HEK293 (cell line): ENCODE results near the gene MMP14.

Source experiments
- EGR2 ChIP-seq: fragments of 450-650 bp; formaldehyde crosslinking; IDR thresholded peaks from 2 replicates; pipeline ENCODE4 v1.5.1; 2016; ENCODE audit warnings: low read depth, missing biosample characterization, missing genetic modification characterization
- GLIS1 ChIP-seq: fragments of 450-650 bp; formaldehyde crosslinking; IDR thresholded peaks from 2 replicates; pipeline ENCODE4 v1.5.1; 2016; ENCODE audit warnings: missing biosample characterization, missing genetic modification characterization
- MYNN ChIP-seq: fragments of 450-650 bp; formaldehyde crosslinking; IDR thresholded peaks from 2 replicates; pipeline ENCODE4 v1.5.1; 2016; ENCODE audit warnings: missing biosample characterization, missing genetic modification characterization, borderline replicate concordance
- PATZ1 ChIP-seq: fragments of 450-650 bp; formaldehyde crosslinking; IDR thresholded peaks from 2 replicates; pipeline ENCODE4 v1.5.1; 2016; ENCODE audit warnings: missing biosample characterization, missing genetic modification characterization
- SP2 ChIP-seq: fragments of 450-650 bp; formaldehyde crosslinking; IDR thresholded peaks from 2 replicates; pipeline ENCODE4 v1.5.1; 2016; ENCODE audit warnings: missing biosample characterization, missing genetic modification characterization
- SP7 ChIP-seq: fragments of 450-650 bp; formaldehyde crosslinking; IDR thresholded peaks from 2 replicates; pipeline ENCODE4 v1.5.1; 2016; ENCODE audit warnings: missing biosample characterization, missing genetic modification characterization
- WT1 ChIP-seq: fragments of 450-650 bp; formaldehyde crosslinking; IDR thresholded peaks from 2 replicates; pipeline ENCODE4 v1.5.1; 2016; ENCODE audit warnings: missing biosample characterization, missing genetic modification characterization
- ZBTB20 ChIP-seq: fragments of 450-650 bp; formaldehyde crosslinking; IDR thresholded peaks from 2 replicates; pipeline ENCODE4 v1.5.1; 2016; ENCODE audit warnings: missing biosample characterization, missing genetic modification characterization
- ZBTB48 ChIP-seq: fragments of 450-650 bp; formaldehyde crosslinking; IDR thresholded peaks from 2 replicates; pipeline ENCODE4 v1.5.1; 2016; ENCODE audit warnings: missing biosample characterization, missing genetic modification characterization
- ZBTB7A ChIP-seq: fragments of 450-650 bp; formaldehyde crosslinking; IDR thresholded peaks from 2 replicates; pipeline ENCODE4 v1.5.1; 2016; ENCODE audit warnings: low read depth, missing biosample characterization, missing genetic modification characterization
- ZFHX2 ChIP-seq: fragments of 450-650 bp; formaldehyde crosslinking; conservative IDR thresholded peaks from 2 replicates; pipeline ENCODE4 v1.5.1; 2016; ENCODE audit warnings: missing biosample characterization, missing genetic modification characterization
- ZIC2 ChIP-seq: fragments of 450-650 bp; formaldehyde crosslinking; IDR thresholded peaks from 2 replicates; pipeline ENCODE4 v1.5.1; 2016; ENCODE audit warnings: missing biosample characterization, missing genetic modification characterization
- ZNF114 ChIP-seq: fragments of 450-650 bp; formaldehyde crosslinking; IDR thresholded peaks from 2 replicates; pipeline ENCODE4 v1.5.0; 2017; ENCODE audit warnings: missing biosample characterization, missing genetic modification characterization
- ZNF248 ChIP-seq: fragments of 450-650 bp; formaldehyde crosslinking; IDR thresholded peaks from 2 replicates; pipeline ENCODE4 v1.5.1; 2017; ENCODE audit warnings: missing biosample characterization, missing genetic modification characterization
- ZNF341 ChIP-seq: fragments of 450-650 bp; formaldehyde crosslinking; IDR thresholded peaks from 2 replicates; pipeline ENCODE4; 2016; ENCODE audit warnings: low read depth, missing biosample characterization, missing genetic modification characterization
- ZNF398 ChIP-seq: fragments of 450-650 bp; formaldehyde crosslinking; IDR thresholded peaks from 2 replicates; pipeline ENCODE4 v1.5.1; 2017; ENCODE audit warnings: missing biosample characterization, missing genetic modification characterization
- ZNF404 ChIP-seq: fragments of 450-650 bp; formaldehyde crosslinking; IDR thresholded peaks from 2 replicates; pipeline ENCODE4 v1.5.1; 2017; ENCODE audit warnings: missing biosample characterization, missing genetic modification characterization
- ZNF544 ChIP-seq: fragments of 450-650 bp; formaldehyde crosslinking; IDR thresholded peaks from 2 replicates; pipeline ENCODE4 v1.5.0; 2017; ENCODE audit warnings: missing biosample characterization, missing genetic modification characterization
- ZNF561 ChIP-seq: fragments of 450-650 bp; IDR thresholded peaks from 2 replicates; pipeline ENCODE4 v1.5.1; 2018; ENCODE audit warnings: missing biosample characterization, missing genetic modification characterization, borderline replicate concordance
- ZNF580 ChIP-seq: fragments of 450-650 bp; formaldehyde crosslinking; IDR thresholded peaks from 2 replicates; pipeline ENCODE4 v1.5.1; 2016; ENCODE audit warnings: missing biosample characterization, missing genetic modification characterization
- ZNF664 ChIP-seq: fragments of 450-650 bp; formaldehyde crosslinking; IDR thresholded peaks from 2 replicates; pipeline ENCODE4 v1.5.1; 2016; ENCODE audit warnings: missing biosample characterization, missing genetic modification characterization
- ZNF677 ChIP-seq: fragments of 450-650 bp; IDR thresholded peaks from 2 replicates; pipeline ENCODE4 v1.5.0; 2018; ENCODE audit warnings: missing biosample characterization, mild to moderate bottlenecking, missing genetic modification characterization, moderate library complexity
- ZNF692 ChIP-seq: fragments of 450-650 bp; formaldehyde crosslinking; IDR thresholded peaks from 2 replicates; pipeline ENCODE4 v1.5.1; 2016; ENCODE audit warnings: missing biosample characterization, missing genetic modification characterization
- ZNF701 ChIP-seq: fragments of 450-650 bp; formaldehyde crosslinking; IDR thresholded peaks from 2 replicates; pipeline ENCODE4 v1.5.1; 2016; ENCODE audit warnings: missing biosample characterization, missing genetic modification characterization
- ZNF843 ChIP-seq: fragments of 450-650 bp; formaldehyde crosslinking; IDR thresholded peaks from 2 replicates; pipeline ENCODE4 v1.5.1; 2016; ENCODE audit warnings: missing biosample characterization, missing genetic modification characterization
- TF ChIP-seq, protein P1 (sequence below): fragments of 450-650 bp; formaldehyde crosslinking; IDR thresholded peaks from 2 replicates; pipeline ENCODE4 v1.5.1; 2016; ENCODE audit warnings: missing biosample characterization, missing genetic modification characterization

Gene MMP14

GRCh38 chr14:22883173-22883976 is 47.0 kb downstream of the MMP14 start, which contains the start of gene REM2 (continued):
- TF ChIP-seq ZNF248 (no peak), ZBTB20 (tag by site-specific recombination) (peak; percentile 50), MYNN (no peak), ZNF561 (no peak), ZNF341 (tag by site-specific recombination) (peak; percentile 35; the same call in 1 of the 2 replicates), ZNF843 (tag by site-specific recombination) (no peak), ZNF677 (no peak), GLIS1 (tag by site-specific recombination) (peak; percentile 51), ZNF544 (tag by site-specific recombination) (no peak), ZIC2 (peak; percentile 35; the same call in 1 of the 2 replicates), ZNF701 (tag by site-specific recombination) (no peak), ZBTB48 (tag by site-specific recombination) (peak; percentile 76; the same call in 1 of the 2 replicates), ZBTB7A (tag by site-specific recombination) (no peak), ZNF114 (tag by site-specific recombination) (no peak), EGR2 (peak; percentile 99), ZNF692 (tag by site-specific recombination) (peak; percentile 67; the same call in 1 of the 2 replicates), WT1 (tag by site-specific recombination) (no peak), SP7 (tag by site-specific recombination) (peak; percentile 57), ZNF580 (no peak), ZNF398 (tag by site-specific recombination) (peak; percentile 94), ZNF664 (tag by site-specific recombination) (no peak), ZFHX2 (tag by site-specific recombination) (peak; percentile 99), PATZ1 (tag by site-specific recombination) (peak; percentile 21; the same call in 1 of the 2 replicates), SP2 (tag by site-specific recombination) (peak; percentile 6; the same call in 1 of the 2 replicates), ZNF404 (tag by site-specific recombination) (no peak)
- TF ChIP-seq, protein P1, sequence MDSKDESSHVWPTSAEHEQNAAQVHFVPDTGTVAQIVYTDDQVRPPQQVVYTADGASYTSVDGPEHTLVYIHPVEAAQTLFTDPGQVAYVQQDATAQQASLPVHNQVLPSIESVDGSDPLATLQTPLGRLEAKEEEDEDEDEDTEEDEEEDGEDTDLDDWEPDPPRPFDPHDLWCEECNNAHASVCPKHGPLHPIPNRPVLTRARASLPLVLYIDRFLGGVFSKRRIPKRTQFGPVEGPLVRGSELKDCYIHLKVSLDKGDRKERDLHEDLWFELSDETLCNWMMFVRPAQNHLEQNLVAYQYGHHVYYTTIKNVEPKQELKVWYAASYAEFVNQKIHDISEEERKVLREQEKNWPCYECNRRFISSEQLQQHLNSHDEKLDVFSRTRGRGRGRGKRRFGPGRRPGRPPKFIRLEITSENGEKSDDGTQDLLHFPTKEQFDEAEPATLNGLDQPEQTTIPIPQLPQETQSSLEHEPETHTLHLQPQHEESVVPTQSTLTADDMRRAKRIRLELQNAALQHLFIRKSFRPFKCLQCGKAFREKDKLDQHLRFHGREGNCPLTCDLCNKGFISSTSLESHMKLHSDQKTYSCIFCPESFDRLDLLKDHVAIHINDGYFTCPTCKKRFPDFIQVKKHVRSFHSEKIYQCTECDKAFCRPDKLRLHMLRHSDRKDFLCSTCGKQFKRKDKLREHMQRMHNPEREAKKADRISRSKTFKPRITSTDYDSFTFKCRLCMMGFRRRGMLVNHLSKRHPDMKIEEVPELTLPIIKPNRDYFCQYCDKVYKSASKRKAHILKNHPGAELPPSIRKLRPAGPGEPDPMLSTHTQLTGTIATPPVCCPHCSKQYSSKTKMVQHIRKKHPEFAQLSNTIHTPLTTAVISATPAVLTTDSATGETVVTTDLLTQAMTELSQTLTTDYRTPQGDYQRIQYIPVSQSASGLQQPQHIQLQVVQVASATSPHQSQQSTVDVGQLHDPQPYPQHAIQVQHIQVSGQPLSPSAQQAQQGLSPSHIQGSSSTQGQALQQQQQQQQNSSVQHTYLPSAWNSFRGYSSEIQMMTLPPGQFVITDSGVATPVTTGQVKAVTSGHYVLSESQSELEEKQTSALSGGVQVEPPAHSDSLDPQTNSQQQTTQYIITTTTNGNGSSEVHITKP (tag by site-specific recombination): peak; percentile 68
